Measurements from ENCODE around the gene TST. TPM values are rescaled to one million over a fixed set of nuclear protein-coding genes. Genes with fewer than 3 reads are reported as not detected.

Gene TST
- total and polyA plus RNA-seq, 7 donors, result 29.1 to 1,038 (median 31.4) TPM

DNA sequence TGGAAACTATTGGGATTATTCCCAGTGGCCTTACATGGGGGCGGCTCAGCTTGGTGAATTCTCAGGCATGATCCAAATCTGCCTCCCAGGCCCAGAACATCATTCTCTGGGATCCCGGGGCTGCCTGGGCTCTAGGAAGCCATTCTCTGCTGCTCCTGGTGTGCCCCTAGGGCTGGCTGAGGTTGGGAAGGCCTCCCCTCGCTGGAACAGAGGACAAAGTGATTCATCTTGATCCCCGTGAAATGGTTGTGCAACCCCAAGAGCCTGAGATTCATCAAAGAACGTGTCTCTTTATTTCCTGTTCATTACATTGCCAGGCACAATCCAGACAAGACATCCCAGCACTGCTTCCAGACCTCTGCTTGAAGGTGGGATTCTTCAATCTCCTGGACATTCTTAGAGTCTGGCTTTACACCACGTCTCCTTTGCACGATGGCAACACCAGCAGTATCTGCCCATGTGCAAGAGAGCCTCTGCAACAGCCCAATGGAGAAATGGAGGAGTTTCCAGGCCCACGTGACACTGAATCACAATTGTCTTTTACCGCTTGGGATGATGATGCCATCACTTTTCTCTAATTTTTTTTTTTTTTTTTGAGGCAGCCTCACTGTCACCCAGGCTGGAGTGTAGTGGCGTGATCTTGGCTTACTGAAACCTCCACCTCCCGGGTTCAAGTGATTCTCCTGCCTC lies 52.3 kb downstream of the TST start:
- TF ChIP-seq, protein P1, sequence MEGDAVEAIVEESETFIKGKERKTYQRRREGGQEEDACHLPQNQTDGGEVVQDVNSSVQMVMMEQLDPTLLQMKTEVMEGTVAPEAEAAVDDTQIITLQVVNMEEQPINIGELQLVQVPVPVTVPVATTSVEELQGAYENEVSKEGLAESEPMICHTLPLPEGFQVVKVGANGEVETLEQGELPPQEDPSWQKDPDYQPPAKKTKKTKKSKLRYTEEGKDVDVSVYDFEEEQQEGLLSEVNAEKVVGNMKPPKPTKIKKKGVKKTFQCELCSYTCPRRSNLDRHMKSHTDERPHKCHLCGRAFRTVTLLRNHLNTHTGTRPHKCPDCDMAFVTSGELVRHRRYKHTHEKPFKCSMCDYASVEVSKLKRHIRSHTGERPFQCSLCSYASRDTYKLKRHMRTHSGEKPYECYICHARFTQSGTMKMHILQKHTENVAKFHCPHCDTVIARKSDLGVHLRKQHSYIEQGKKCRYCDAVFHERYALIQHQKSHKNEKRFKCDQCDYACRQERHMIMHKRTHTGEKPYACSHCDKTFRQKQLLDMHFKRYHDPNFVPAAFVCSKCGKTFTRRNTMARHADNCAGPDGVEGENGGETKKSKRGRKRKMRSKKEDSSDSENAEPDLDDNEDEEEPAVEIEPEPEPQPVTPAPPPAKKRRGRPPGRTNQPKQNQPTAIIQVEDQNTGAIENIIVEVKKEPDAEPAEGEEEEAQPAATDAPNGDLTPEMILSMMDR (IDR thresholded peaks at IDR 0.05), result no peak
- no peak for TF ChIP-seq POLR2A (IDR thresholded peaks at IDR 0.05)
- no peak for TF ChIP-seq POLR2AphosphoS5 (IDR thresholded peaks at IDR 0.05)
- TF ChIP-seq EP300 (IDR thresholded peaks at IDR 0.05), result no peak
- H3K36me3 ChIP-seq, result no peaks in the 10 kb centered on the region
- no peaks in the 10 kb centered on the region for H3K27me3 ChIP-seq
- intact Hi-C loops (cut with DNase I), result no loop called here
- H3K4me1 ChIP-seq, result peaks cover 0 to 21% (median 14%) of the 10 kb centered on the region in 4 donors
- 87 to 88% methylated on average over 11 of the region's 11 CpGs for WGBS, 2 donors
- H3K4me3 ChIP-seq, result no peak overlapping the region
- H3K27ac ChIP-seq, result no peak overlapping the region
- H3K9me3 ChIP-seq, result no peaks in the 10 kb centered on the region
- DNase-seq, result no peak

GRCh38 chr22:36965696-36966095 lies 53.6 kb downstream of the TST start:
- Histone ChIP-seq H3K27me3 (no peaks in the 10 kb centered on the region), H3K4me3 (no peak overlapping the region), H3K9me3 (no peaks in the 10 kb centered on the region), H3K4me1 (peaks cover 0 to 21% (median 12%) of the 10 kb centered on the region in 4 donors), H3K36me3 (no peaks in the 10 kb centered on the region), H3K27ac (no peak overlapping the region)
- no peak for DNase-seq
- intact Hi-C loops (cut with DNase I), result no loop called here
- TF ChIP-seq EP300 (IDR thresholded peaks at IDR 0.05) (no peak), POLR2A (IDR thresholded peaks at IDR 0.05) (no peak), POLR2AphosphoS5 (IDR thresholded peaks at IDR 0.05) (no peak)
- TF ChIP-seq, protein P1 (IDR thresholded peaks at IDR 0.05), result no peak
- WGBS, 2 donors, result 81 to 83% methylated on average over 2 of the region's 2 CpGs

GRCh38 chr22:36964106-36964505 lies 55.1 kb downstream of the TST start:
- no peak for TF ChIP-seq POLR2AphosphoS5 (IDR thresholded peaks at IDR 0.05)
- TF ChIP-seq, protein P1 (IDR thresholded peaks at IDR 0.05), result no peak
- TF ChIP-seq POLR2A (IDR thresholded peaks at IDR 0.05), result no peak
- TF ChIP-seq EP300 (IDR thresholded peaks at IDR 0.05), result no peak

DNA sequence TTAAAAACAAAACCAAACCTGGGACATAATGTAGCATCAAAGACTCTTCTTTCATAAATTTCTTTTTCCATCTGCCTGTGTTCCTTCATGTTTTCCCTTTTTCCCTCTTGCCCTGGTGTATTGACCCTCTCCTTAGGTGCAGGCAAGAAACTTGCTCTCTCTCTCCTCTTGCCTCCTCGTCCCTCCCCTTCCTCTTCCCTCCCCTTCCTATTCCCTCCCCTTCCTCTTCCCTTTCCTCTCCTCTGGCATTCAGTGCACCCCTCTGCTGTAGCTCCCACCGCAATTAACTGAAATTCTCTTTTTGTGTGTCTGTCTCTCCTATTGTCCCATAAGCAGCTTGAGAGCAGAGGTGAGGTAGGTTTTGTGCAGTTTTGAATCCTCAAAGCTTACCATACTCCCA lies 55.9 kb downstream of the TST start:
- WGBS, 2 donors, result 65 to 74% methylated on average over 2 of the region's 2 CpGs
- no peak overlapping the region for H3K27ac ChIP-seq
- H3K9me3 ChIP-seq, result no peaks in the 10 kb centered on the region
- intact Hi-C loops (cut with DNase I), result no loop called here
- H3K4me3 ChIP-seq, result no peak overlapping the region
- no peaks in the 10 kb centered on the region for H3K36me3 ChIP-seq
- DNase-seq, result no peak
- H3K27me3 ChIP-seq, result no peaks in the 10 kb centered on the region
- peaks cover 0 to 26% (median 15%) of the 10 kb centered on the region in 4 donors for H3K4me1 ChIP-seq
- TF ChIP-seq EP300 (IDR thresholded peaks at IDR 0.05) (no peak), POLR2A (IDR thresholded peaks at IDR 0.05) (no peak), POLR2AphosphoS5 (IDR thresholded peaks at IDR 0.05) (no peak)
- TF ChIP-seq, protein P1 (IDR thresholded peaks at IDR 0.05), result no peak

More at GRCh38 chr22:36964106-36964505, 55.1 kb downstream of the TST start:
- H3K4me1 ChIP-seq, result peaks cover 0 to 26% (median 15%) of the 10 kb centered on the region in 4 donors
- no peaks in the 10 kb centered on the region for H3K36me3 ChIP-seq
- H3K9me3 ChIP-seq, result no peaks in the 10 kb centered on the region
- H3K27me3 ChIP-seq, result no peaks in the 10 kb centered on the region
- H3K4me3 ChIP-seq, result no peak overlapping the region
- no peak overlapping the region for H3K27ac ChIP-seq
- intact Hi-C loops (cut with DNase I), result no loop called here
- no peak for DNase-seq

GRCh38 chr22:36961626-36962025 lies 57.6 kb downstream of the TST start:
- no peak for TF ChIP-seq POLR2A (IDR thresholded peaks at IDR 0.05)
- TF ChIP-seq POLR2AphosphoS5 (IDR thresholded peaks at IDR 0.05), result no peak
- TF ChIP-seq EP300 (IDR thresholded peaks at IDR 0.05), result no peak
- TF ChIP-seq, protein P1 (IDR thresholded peaks at IDR 0.05), result no peak

More at GRCh38 chr22:36961626-36962025, 57.6 kb downstream of the TST start:
- H3K36me3 ChIP-seq, result no peaks in the 10 kb centered on the region
- no peak overlapping the region for H3K27ac ChIP-seq
- H3K27me3 ChIP-seq, result no peaks in the 10 kb centered on the region
- DNase-seq, result no peak
- intact Hi-C loops (cut with DNase I), result no loop called here
- H3K9me3 ChIP-seq, result no peaks in the 10 kb centered on the region
- H3K4me1 ChIP-seq, result peaks cover 0 to 26% (median 15%) of the 10 kb centered on the region in 4 donors
- no peak overlapping the region for H3K4me3 ChIP-seq
- WGBS, 2 donors, result 58 to 64% methylated on average over 3 of the region's 3 CpGs
